ENCODE results near the gene NDEL1.

Gene NDEL1

DNA sequence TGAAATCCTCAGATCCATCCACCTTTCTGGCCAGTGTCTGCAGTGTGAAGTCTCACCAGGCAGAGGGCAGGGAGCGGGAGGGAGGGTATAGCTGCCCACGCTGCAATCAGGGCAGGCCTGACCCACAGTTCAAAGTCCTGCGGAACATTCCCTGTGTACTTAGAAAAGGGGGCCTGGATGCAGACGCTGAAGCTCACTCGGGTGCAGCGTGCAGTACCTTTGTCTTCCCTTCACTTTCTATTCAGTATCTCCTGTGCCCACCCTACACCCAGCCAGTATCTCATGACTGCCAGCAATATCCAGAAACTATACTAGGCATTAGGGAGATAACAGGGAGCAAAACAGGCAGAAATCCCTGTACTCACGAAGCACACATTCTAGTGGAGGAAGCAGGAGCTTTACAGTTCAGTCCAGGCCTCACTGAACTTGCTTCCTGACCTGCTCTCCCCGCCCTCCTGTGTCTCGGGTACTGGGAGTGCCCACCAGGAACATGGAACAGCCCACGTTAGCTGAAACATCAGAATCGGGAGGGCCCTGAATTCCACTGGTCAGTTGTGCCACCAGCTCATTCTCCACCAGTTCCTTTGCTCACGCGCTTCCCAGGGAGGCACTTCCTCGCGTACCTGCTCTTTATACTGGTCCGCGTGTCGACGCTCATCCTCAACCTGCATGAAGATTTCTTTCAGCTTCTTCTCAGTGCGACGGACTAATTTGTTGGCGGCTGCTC lies 42.2 kb downstream of the NDEL1 start:
- no peak for DNase-seq (ENCODE audit: low read depth in 2 of 2)

DNA sequence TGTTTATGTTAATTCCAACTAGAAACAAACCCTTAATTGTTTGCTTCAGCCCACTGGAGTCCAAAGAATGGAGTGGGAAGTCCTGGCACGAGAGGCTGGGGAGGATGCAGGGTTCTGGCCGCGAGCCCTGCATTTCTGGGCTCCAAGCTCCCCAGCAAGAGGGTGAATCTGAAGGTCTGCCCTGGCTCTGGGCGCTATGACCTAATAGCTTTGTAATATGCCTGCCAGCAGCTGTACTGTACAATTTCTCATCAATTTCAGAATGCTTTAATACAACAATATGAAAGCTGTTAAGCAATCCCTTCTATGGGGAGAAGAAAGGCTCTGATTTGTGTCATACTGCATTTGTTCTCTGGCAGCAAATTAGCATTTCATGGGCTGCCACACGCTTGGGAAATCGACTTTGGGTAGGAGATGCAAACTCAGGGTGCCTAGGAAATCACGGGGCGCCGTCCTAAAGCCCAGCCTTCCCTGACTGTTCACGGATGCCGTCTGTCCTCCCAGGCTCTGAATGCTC lies 43.8 kb downstream of the NDEL1 start:
- no peak for DNase-seq (ENCODE audit: low read depth in 2 of 2)

DNA sequence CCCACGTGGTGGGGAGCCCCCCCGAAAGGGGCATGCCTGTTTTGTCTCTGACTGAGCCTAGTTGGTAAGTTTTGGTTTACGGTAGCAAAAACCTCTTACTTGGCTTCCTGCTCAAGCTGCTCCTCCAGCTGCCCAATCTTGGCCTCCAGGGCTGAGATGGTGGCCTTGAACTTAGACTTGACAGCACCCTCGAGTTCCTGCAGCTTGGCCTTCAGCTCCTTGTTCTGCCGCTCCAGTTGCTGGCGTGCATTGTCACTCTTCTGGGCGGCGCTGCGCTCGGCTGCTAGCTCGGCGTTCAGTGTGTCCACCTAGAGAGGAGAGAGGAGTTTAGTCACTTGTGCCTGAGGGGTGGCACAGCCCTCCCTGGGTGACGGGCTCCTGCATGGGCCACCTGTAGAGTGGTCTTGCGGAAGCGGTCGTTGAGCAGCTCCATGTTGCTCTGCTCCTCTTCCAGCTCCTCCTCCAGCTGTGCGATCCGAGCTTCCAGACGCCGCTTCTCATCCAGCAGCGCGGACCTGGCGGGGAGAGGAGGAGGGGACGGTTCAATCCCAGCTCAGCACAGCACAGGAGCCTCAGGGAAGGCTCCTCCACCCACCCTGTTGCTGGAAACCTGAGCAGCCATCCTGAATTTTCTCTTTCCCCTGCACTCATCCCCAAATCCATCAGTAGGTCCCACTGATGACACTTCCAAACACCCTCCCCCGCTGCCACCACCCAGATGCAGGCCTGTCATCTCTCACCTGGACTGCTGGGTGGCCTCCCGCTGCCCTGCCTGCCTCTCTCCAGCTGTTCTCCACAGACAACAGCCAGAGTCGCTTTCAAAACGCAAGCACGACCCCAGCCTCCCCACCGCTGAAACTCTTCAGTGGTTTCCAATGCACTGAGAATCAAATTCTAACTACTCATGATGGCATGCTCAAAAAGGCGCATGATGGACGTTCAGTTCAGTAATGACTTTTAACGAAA lies 44.6 kb downstream of the NDEL1 start:
- no peak for DNase-seq (ENCODE audit: low read depth in 2 of 2)

DNA sequence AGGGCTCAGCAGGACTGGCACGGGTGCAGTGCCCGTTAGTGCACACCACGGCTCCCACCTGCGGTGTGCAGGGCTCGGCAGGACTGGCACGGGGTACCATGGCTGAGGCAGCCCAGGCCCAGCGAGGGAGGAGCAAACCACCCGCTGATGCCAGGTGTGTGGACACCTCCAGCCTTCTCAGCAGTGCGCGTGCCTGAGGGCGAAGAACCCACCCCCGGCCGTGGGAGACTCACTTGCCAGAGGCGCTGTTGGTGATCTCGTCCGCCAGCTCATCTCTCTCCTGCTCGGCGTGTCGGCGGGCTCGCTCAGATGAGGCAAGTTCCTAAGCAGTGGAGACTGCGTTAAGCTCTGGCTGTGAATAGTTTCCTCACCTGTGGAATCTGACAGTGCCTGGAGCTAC lies 45.4 kb downstream of the NDEL1 start:
- DNase-seq (ENCODE audit: low read depth in 2 of 2): no peak

DNA sequence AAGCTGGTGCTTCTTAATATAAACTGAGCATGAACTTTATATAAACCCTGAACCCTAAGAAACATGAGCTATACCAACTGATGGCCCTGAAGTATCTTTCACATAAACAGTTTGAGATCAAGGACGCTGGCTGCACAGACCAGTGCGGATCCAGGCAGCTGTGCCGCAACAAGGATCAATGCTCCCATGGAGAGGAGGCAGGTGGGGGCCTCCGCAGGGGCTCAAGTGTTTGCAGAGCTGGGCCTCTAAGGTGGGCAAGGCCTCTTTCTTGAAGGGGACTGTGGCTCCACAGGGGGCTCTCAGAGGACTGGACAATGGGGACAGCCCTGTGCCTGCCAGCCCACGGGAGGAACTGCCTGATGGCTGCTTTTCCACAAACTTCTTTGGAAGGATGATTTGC lies 46.0 kb downstream of the NDEL1 start:
- DNase-seq (ENCODE audit: low read depth in 2 of 2): no peak

DNA sequence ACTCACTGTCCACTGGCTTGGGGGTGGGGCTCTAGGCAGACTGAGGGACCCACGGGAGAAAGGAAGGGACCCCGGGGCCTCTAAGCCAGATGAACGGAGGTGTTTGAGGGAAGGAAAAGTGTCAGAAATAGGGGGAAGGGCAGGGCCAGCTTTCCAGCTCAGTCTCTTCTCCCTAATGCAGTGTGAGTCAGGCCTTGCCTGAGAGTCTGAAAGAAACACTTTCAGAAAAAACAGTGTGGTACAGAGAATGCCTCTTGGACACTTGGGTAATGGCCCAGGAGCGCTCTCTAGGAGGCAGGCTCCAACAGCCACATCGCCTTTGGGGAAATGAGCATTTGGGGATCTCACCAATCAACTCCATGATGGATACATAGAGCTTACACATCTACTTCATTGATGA lies 46.9 kb downstream of the NDEL1 start:
- DNase-seq (ENCODE audit: low read depth in 2 of 2): no peak

DNA sequence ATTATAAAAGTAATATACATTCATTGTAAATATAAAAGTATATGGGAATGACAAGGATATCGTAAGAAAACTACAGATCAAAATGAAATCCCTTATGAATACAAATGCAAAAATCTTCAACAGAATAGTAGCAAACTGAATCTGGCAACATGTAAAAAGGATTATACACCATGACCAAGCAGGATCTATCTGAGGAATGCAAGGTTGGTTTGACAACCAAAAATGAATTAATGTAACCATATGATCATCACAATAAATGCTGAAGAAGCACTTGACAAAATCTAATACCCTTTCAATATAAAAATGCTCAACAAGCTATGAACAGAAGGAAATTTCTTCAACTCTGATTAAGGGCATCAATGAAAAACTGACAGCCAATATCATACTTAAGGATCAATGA lies 48.8 kb downstream of the NDEL1 start:
- DNase-seq (ENCODE audit: low read depth in 2 of 2): no peak

DNA sequence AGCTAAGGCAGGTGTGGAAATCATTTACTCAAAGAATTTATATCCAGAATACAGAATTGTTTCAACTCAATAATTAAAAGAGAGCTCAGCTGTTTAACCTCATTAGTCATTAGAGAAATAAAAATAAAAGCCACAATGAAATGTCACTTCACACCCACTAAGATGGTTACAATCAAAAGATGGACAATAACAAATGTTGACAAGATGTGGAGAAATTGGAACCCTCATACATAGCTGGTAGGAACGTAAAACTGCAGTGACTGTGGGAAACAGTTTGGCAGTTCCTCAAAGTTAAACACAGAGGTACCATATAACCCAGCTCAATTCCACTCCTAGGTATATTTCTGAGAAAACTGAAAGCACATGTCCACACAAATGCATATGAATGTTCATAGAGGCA lies 49.8 kb downstream of the NDEL1 start:
- no peak for DNase-seq (ENCODE audit: low read depth in 2 of 2)

DNA sequence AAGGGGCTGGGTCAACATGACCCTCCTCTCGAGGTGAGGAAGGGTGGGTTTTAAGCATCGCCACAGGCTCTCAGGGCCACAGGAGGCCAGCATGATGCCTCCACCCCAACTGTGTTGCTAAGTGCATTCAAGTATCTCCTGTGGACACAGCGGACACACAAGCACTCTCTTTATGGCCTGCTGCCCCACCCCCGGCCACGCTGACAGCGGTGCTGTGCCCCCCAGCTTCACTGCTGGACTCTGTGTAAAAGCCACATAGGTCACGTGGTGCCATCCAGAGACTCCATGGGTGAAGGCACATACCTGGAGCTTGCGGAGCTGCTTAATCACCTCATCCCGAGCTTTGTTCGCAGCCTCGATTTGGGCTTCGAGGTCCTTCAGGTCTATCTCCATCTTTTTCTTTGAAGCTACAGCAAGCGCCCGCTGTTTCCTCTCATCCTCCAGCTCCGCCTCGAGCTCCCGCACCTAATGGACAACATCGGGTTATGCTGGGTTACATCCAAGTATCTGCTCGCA lies 51.5 kb downstream of the NDEL1 start:
- no peak for DNase-seq (ENCODE audit: low read depth in 2 of 2)

DNA sequence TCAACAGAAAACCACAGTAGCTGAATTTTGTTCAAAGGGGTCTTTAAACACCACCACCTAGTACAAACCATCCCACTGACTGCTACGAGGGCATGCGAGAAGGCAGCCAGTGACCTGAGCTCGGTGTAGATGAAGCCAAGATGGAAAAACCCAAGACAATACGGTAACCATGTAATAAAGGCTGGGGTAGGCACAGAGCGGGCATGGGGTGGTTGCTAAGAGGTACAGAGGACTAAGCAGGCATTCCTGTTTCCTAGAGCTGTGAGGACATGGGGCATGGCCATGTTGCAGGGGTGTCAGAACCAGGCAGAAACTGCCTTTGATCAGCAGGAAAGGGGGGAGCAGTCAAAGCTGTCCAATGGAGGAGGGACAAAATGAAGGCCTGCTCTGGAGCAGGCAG lies 52.1 kb downstream of the NDEL1 start:
- DNase-seq (ENCODE audit: low read depth in 2 of 2): no peak

DNA sequence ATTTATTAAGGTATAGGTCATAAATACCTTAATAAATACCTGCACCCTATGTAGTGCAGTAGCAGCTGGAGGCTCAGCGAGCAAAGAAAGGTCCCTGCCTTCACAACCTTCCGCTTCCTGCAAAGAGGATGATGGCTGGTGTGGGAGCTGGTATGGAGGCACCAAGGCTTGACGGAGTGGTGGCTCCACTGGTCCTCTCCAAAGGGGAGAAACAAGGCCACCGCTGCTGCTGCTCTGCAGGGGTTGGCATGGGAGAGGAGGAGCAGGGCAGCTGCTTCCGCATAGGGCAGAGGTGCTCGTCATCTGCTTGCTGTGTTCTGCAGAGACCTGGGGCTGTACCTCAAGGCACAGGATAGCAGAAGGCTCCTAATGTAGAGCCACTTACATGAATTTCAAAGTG lies 52.8 kb downstream of the NDEL1 start:
- DNase-seq (ENCODE audit: low read depth in 2 of 2): no peak

DNA sequence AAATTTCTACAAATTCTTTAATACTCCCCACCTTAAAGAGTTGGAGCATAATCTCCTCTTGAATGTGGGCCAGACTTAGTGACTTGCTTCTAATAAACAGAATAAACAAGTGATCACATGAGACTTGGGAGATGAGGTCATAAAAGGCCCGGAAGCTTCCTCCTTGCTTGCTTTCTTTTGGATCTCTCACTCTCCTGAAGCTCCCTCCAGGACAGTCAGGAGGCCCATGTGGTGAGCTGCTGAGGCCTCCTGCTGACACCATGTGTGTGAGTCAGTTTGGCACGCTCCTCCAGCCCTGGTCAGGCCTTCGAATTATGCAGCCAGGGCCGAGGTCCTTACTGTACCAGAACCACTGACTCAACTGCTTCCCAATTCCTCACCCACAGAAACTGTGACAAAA lies 53.2 kb downstream of the NDEL1 start:
- DNase-seq (ENCODE audit: low read depth in 2 of 2): no peak

DNA sequence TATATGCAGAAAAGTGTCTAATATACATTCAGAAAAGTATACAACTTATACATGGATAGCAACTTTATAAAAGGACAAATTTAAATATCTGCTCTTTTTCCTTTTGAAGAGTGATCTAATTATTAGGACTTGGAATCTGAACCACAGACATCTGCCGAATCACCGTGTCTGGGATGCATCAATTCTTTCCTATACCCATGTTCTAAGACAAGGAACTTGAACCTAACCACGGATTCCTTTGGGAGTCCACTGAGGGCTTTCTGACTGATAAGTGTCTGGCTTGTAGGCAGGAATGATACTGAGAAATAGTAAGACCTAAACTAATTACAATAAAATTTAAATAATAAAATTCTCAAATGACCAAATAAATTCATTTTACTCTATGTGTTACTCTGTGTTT lies 54.2 kb downstream of the NDEL1 start:
- DNase-seq (ENCODE audit: low read depth in 2 of 2): no peak

DNA sequence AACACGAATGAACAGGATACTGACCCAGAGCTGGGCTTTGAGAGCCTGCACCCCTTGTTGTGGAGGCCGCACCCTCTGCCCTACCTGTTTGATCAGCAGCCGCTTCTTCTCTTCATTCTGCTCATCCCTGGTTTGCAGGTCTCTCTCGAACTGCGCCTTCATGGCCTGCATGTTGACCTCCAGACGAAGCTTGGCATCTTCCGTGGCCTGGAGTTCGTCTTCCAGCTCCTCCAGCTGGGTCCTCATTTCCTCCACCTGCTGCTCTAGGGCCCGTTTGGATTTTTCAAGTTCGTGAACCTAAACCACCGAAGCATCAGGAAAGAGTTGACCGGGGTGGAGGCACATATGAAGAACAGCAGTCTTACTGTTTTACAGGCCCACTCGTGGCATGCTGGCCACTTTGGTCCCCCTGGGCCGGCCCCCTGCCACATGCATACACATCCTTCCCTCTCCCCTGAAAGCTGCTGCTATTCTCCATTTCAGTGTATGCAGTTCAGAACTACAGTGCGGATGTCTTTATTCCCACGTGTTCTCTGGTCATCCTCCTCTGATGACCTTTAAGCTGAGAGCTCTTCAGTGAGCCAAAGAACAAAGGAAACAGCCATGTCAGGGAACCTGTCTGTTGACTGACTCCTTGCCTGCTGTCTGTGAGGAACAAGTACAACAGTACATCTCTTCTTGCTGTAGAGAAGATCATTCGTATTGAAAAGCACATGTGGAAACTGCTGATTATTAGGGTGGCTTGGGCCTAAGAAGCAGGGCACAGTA lies 54.8 kb downstream of the NDEL1 start:
- no peak for DNase-seq (ENCODE audit: low read depth in 2 of 2)

DNA sequence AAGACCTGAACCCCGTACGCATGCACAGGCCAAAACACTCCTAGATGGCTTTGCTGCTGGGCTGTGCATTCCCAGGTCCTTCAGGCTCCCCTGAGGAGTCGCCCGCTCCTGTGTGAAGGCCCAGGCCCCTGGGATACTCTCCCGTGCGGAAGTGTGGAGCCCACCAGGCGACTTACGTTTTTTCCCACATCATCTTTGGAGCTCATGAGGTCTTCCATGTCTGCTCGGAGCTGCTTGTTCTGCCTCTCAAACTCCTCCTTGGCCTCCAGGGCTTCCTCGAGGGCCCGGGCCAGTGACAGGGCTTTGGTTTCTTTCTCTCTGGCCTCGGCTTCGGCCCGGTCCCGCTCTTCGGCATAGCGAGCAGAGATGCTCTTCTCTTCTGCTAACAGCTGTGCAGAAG lies 56.4 kb downstream of the NDEL1 start:
- no peak for DNase-seq (ENCODE audit: low read depth in 2 of 2)

DNA sequence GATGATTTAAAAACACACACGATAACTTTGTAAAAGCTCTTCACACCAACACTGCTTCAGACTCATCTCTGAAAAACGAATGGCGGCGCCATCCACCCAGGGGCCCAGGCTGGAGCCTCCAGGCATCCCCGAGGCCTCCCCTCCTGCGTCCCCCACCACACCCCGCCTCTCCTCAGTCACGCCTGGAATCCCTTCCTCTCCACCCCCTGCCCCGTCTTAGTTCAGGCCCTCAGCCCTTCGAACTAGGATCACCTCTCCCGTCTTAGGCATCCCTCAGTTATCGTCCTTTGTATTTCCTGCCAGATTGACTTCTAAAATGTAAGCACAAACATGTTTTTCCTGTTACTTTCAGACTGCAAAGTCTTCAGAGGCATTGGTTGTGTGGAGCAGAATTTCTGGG lies 58.3 kb downstream of the NDEL1 start:
- DNase-seq (ENCODE audit: low read depth in 2 of 2): no peak

DNA sequence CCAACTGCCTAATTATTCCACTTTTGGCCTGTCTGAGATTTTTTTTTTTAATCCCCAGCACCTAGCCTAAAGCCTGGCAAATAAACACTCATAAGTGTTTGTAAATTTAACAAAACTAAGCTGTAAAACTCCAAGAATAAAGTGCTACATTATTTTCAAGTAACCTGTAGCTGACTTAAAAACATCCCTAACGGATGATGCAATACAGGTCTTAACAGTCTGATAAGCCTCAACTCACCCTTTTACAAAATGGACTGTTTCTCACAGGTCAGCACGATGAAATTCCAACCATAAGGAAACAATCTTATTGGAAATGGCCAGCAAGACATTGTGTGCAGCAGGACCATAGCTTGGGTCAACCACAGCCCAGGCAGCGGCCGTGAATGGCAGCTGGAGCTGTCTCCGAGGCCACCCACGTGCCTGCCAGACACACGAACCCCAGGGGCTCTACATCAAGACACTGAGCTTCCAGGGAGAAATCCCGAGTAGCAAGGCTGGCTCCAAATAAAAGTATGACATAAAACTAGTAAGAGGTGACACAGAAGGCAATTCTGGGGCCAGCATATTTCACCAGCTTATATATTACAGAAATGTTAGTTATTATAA lies 58.9 kb downstream of the NDEL1 start:
- no peak for DNase-seq (ENCODE audit: low read depth in 2 of 2)

DNA sequence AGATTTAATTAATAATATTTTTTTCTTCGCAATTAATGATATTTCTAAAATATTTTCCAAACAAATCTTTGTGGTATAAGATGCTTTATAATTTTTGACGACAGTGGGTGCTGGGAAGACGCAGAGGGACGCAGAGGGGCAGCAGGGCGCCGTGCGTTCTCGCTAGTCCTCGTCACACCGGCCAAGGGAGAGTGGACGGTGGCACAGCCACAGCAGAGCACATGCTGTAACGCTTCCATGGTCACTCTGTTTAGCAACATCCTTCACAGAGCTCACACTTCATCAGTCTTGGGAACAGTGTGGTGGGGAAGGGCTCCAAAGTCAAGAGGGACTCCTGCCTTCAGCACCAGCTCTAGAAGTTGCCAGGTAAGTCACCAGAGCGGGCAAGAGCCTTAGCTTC lies 60.4 kb downstream of the NDEL1 start:
- DNase-seq (ENCODE audit: low read depth in 2 of 2): no peak

DNA sequence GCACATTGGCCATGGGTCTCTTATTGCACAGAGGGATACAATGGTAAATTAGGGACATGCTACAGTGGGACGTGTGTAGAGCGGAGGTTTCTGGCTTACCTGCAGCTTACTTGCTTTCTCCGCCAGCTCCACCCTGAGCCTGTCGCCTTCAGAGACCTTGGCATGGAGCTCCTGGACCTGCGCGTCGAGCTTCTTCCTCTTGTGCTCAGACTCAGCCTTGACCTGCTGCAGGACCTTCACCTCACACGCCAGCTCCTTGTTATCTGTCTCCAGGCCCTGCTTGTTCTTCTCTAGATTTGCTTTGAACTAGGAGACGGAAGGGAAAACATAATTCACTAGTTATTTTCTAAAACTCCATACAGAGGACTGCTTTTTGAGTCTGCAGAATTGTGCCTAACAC lies 63.5 kb downstream of the NDEL1 start:
- DNase-seq (ENCODE audit: low read depth in 2 of 2): no peak

DNA sequence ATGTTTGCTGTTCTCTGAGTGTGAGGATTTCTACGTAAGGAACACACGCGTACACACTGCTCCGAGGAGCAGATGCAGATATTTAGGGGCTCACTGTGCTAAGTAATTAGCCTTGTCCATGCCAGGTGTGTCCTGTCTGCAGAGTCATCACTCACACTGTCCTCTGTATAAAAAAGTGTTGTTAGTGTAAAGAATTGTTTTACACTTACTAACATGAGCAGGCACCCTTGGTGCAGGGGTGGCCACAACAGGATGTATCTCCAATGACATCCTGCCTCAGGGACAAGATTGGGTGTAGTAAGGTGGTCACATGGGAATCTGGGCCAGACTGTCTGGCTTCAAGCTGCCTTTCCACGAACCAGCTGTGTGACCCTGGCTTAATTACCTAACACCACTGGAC lies 63.9 kb downstream of the NDEL1 start:
- DNase-seq (ENCODE audit: low read depth in 2 of 2): no peak

DNA sequence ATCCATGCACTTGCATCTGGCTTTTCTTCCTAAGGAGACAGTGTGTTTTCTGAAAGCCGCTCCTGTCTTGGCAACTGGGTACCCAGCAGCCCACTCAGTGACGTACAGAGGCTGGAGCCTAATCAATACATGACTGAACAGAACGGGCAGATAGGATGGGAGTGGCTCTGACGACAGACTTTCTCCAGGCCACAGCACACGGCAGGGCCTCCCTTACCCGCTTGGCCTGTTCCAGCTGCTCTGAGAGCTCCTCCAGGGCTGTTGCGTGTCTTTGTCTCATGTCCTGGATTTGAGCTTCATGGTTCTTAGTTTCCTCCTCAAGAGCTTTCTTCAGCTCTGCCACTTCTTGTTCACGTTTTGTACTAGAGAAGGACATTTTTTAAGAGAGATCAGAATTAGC lies 64.9 kb downstream of the NDEL1 start:
- no peak for DNase-seq (ENCODE audit: low read depth in 2 of 2)

DNA sequence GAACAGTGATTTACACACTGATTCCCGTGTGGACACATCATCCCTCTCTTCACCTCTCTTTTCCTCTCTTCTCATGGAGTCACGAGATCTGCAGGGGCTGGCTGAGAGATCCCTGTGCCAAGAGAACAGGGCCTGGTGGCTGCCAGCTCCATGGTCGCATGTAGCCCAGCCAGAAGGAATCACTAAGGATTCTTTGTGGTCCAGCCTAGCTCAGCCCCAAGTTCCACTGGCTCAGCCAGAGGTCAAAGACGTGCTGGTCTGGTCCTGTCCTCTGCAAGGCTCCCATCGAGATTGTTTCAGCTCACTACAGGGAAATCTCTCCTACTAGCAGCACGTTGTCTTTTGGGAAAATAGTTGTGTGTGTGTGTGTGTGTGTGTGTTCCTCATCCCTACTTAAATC lies 66.4 kb downstream of the NDEL1 start:
- no peak for DNase-seq (ENCODE audit: low read depth in 2 of 2)
